T-helper 9 cell (primary cell): ENCODE data around the gene CXorf49.
"Not testable (repeated sequence)": the region's sequence is repeated elsewhere in the genome, so short reads cannot be mapped to it uniquely, and the experiment has no call there.

Experiments used
- DNase-seq: peaks from one replicate; pipeline ENCODE4 v3.0.0-alpha.2; 2020
- total RNA-seq, 2 donors: gene quantifications; one replicate each; lab custom pipeline; 2026; lab: John Stamatoyannopoulos, UW

The CXorf49 gene
- 0 reads per million in 2 donors for total RNA-seq

GRCh38 chrX:71718185-71718584 lies at the start of gene CXorf49:
Gene CXorf49 (minus strand): TSS chrX:71718285. CDS start chrX:71718151, 134 bp downstream.
- DNase-seq, result not testable (repeated sequence)

DNA sequence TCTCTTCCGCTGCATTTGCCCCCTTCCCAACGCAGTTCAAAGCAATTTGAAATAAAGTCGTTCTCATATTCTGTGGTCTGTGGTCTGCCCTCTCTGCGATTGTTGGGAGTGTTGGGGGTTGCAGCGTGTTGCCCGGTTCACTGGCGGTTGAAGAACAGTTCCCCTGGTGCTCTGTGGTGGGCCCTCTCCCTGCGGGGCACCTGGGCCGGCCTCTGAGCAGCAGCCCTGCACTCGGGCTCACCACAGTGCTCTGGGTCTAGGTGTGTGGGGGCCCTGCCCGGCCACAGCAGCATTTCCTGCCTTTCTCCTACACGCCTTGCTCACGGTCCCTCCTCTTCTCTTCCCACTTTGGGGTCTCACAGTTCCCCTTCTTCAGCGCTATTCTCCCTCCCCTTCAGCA lies 49.0 kb upstream of the CXorf49 start:
- DNase-seq, result not testable (repeated sequence)

DNA sequence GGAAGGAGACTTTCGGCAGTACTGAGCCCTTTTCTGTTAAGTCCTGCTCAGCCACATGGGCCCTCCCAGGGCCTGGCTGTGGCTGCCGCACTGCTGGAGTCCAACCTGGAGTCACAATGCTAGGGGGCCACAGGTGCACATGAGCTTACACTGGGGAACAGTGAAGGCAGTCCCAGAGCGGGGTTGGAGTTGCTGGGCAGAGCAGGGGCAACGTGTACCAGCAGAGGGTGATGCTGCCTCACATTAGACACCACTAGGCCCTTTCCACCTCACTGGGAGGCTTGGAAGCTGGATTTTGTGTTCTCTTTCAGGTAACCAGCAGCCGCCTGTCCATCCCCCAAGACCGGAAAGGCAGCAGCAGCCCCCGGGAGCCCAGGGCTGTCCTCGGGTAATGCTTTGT lies 47.5 kb upstream of the CXorf49 start:
- not testable (repeated sequence) for DNase-seq

DNA sequence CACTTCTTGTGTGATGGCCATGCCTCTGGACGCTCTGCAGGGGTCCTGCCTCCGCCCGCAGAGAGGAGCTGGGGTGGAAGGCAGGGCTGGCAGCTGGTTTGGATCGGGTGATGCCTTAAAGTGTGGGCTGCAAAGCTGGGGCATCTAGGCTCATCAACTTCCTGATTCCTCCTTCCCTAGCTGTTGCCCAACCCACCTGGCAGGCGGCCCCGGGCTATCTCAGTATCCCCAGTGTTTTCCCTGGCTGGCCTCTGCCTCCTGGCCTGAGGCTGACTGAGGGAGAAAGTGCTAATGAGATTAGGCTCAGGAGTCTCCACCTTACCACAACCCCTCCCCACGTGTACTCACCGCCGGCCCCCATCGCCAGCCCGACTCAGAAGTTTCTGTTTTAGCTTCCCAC lies 46.7 kb upstream of the CXorf49 start:
- not testable (repeated sequence) for DNase-seq

DNA sequence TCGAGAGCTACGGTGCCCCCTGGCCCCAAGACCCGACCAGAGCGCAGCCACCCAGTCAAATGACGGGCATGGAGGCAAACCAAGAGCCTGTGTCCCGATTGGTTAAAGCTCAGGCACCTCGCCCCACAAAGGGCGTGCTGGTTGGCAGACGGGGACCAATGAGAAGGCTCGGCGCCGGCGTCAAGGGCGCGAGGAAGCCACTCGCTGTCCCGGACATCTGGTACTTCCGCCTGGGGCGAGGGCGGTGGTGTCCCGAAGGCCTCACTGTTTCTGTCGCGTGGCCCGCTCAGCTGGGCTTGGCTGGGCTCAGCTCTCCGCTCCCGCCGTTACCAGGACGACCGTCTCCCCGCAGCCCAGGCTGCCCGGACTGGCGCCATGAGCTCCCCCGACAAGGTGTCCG lies 45.0 kb upstream of the CXorf49 start, which contains the start of gene CXorf49B:
CXorf49B (plus strand) TSS at position 301 of the 400 bp plus-strand sequence; CDS start at position 376, 75 bp downstream.
- DNase-seq, result not testable (repeated sequence)

DNA sequence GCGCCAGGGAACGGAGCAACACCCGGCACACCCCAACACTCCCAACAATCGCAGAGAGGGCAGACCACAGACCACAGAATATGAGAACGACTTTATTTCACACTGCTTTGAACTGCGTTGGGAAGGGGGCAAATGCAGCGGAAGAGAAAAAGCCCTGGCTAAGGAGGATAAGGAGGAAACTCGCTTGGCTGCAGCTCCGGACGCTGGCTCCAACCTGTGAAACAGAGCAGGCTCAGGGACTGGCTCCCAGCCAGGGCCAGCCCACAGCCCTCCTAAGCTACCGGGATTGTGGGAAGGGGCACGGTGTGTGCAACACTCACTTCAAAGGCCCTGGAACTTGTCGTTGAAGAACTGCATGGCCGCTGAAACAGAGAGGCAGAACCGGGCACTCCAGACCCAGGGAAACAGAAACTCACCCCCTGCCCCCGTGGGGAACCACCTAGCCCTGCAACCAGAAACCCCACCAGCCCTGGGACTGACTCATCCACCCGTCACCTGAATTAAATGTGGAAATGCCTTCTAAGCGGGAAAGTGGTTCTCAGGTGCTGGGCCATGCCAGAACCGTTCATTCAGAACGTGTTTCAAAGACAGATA lies 42.7 kb upstream of the CXorf49 start:
- DNase-seq, result not testable (repeated sequence)

DNA sequence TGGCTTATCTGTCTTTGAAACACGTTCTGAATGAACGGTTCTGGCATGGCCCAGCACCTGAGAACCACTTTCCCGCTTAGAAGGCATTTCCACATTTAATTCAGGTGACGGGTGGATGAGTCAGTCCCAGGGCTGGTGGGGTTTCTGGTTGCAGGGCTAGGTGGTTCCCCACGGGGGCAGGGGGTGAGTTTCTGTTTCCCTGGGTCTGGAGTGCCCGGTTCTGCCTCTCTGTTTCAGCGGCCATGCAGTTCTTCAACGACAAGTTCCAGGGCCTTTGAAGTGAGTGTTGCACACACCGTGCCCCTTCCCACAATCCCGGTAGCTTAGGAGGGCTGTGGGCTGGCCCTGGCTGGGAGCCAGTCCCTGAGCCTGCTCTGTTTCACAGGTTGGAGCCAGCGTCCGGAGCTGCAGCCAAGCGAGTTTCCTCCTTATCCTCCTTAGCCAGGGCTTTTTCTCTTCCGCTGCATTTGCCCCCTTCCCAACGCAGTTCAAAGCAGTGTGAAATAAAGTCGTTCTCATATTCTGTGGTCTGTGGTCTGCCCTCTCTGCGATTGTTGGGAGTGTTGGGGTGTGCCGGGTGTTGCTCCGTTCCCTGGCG lies 2.3 kb upstream of the CXorf49 start:
- DNase-seq, result not testable (repeated sequence)

- DNase-seq, result not testable (repeated sequence)
Observed at GRCh38 chrX:71719195-71719594, 1.1 kb upstream of the CXorf49 start.

DNA sequence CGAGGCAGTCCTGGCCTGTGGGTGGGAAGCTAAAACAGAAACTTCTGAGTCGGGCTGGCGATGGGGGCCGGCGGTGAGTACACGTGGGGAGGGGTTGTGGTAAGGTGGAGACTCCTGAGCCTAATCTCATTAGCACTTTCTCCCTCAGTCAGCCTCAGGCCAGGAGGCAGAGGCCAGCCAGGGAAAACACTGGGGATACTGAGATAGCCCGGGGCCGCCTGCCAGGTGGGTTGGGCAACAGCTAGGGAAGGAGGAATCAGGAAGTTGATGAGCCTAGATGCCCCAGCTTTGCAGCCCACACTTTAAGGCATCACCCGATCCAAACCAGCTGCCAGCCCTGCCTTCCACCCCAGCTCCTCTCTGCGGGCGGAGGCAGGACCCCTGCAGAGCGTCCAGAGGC lies 1.8 kb downstream of the CXorf49 start:
- not testable (repeated sequence) for DNase-seq

DNA sequence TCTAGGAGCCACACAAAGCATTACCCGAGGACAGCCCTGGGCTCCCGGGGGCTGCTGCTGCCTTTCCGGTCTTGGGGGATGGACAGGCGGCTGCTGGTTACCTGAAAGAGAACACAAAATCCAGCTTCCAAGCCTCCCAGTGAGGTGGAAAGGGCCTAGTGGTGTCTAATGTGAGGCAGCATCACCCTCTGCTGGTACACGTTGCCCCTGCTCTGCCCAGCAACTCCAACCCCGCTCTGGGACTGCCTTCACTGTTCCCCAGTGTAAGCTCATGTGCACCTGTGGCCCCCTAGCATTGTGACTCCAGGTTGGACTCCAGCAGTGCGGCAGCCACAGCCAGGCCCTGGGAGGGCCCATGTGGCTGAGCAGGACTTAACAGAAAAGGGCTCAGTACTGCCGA lies 2.5 kb downstream of the CXorf49 start:
- not testable (repeated sequence) for DNase-seq

- not testable (repeated sequence) for DNase-seq
Observed at GRCh38 chrX:71714064-71714463, 4.0 kb downstream of the CXorf49 start.

DNA sequence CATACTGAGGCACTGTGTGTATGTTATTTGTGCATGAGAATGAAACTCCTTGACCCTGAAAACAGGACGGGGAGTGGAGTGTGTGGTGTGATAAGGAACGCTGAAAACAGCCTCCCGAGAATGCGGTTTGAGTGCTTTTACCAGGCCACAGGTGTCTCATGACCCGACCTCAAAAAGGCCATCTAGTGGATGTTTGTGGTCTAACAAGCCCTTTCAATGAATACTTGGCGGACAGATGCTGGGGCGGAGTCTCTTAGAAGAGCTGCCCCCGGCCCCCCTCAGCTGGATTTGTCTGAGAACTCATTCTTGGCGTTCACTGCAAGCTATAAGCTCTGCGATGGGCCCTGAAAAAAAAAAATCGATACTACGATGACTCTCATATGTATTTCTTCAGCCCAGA lies 15.2 kb downstream of the CXorf49 start:
- DNase-seq, result not testable (repeated sequence)

- not testable (repeated sequence) for DNase-seq
Observed at GRCh38 chrX:71699023-71699344, 19.1 kb downstream of the CXorf49 start.

DNA sequence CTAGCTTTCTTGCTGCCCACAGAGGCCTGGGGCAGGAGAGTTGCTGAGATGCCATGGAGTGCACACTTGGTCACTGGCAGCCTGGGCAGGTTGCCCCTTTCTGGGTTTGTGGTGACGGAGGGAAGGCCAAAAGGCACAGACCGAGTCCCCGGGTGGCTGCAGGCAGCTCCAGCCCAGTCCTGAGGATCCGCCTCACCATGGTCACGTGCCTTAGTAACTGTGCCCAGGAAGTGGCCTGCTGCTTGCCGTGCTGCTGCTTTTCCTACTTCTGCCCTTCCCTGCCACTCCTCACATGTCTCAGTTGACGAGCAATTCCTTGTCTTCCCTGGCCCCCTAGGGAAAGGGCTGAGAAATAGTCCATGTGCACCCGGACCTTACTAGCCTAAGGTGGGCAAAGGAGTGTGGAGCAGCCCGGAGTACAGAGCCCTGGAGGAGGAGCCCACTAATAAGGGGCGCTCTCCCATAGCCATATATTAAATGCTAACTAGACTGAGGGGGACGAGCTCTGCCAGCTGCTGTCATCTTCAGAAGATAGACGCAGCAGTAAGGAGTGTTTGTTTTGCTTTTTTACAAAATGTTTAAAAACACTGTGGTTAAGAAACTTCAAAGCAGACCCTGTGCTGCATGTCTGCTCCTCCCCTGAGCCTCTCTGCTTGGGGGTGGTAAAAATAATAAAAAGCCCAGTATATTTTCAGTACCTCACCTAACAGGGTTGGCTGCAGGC lies 19.6 kb downstream of the CXorf49 start:
- DNase-seq, result not testable (repeated sequence)

GRCh38 chrX:71697466-71698298 lies 20.4 kb downstream of the CXorf49 start:
- not testable (repeated sequence) for DNase-seq

GRCh38 chrX:71696641-71697465 lies 21.2 kb downstream of the CXorf49 start:
- not testable (repeated sequence) for DNase-seq

DNA sequence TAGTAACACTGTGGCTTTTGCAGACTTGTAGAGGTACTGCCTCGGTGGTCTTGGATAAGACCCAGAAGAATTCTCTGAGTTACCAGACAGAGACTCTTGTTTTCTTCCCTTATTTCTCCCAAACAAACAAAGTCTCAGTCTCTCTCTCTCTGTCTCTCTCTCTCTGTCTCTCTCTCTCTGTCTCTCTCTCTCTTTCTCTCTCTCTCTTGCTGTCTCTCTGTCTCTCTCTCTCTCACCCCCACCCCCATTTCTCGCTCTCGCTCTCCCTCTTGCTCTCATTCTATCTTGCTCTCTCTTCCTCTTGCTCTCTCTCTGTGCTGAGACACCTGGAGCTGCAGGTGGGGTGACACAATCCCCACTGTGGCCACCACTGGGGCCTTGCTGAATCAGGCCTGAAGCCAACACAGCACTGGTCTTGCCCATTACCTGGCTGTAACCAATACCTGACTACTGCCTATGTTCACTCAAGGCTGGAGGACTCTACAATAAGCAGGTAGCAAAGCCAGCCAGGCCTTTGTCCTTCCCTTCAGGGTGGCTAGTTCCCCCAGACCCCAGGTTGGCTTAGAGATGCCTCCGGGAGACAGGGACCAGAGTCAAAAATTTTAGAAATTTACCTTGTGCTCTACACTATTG lies 38.4 kb downstream of the CXorf49 start:
- no peak for DNase-seq

DNA sequence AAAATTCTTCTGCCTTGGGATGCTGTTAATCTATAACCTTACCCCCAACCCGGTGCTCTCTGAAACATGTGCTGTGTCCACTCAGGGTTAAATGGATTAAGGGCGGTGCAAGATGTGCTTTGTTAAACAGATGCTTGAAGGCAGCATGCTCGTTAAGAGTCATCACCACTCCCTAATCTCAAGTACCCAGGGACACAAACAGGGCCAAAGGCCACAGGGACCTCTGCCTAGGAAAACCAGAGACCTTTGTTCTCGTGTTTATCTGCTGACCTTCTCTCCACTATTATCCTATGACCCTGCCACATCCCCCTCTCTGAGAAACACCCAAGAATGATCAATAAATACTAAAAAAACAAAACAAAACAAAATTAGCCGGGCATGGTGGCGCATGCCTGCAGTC lies 40.9 kb downstream of the CXorf49 start:
- DNase-seq, result not testable (repeated sequence)

DNA sequence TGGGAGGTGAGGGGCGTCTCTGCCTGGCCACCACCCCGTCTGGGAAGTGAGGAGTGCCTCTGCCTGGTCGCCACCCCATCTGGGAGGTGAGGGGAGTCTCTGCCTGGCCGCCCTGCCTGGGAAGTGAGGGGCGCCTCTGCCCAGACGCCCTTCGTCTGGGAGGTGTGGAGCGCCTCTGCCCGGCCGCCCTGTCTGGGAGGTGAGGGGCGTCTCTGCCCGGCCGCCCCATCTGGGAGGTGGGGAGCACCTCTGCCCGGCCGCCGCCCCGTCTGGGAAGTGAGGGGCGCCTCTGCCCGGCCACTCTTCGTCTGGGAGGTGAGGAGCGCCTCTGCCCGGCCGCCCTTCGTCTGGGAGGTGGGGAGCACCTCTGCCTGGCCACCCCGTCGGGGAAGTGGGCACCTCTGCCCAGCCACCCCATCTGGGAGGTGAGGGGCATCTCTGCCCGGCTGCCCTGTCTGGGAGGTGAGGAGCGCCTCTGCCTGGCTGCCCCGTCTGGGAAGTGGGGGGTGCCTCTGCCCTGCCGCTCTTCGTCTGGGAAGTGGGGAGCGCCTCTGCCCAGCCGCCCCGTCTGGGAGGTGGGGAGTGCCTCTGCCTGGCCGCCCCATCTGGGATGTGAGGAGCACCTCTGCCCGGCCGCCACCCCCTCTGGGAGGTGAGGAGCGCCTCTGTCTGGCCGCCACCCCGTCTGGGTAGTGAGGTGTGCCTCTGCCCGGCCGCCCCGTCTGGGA lies 41.9 kb downstream of the CXorf49 start:
- not testable (repeated sequence) for DNase-seq

DNA sequence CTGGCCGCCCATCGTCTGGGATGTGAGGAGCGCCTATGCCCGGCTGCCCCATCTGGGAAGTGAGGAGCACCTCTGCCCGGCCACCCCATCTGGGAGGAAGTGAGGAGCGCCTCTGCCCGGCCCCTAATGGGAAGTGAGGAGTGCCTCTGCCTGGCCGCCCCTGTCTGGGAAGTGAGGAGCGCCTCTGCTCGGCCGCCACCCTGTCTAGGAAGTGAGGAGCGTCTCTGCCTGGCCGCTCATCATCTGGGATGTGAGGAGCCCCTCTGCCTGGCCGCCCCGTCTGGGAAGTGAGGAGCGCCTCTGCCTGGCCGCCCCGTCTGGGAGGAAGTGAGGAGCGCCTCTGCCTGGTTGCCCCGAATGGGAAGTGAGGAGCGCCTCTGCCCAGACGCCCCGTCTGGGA lies 42.4 kb downstream of the CXorf49 start:
- not testable (repeated sequence) for DNase-seq

- no peak for DNase-seq
Observed at GRCh38 chrX:71671938-71672337, 46.1 kb downstream of the CXorf49 start.
